HTR-8/SVneo (cell line): ENCODE results near the gene MPPED1.

Experiments used
- DNase-seq: peaks from one replicate; pipeline ENCODE4 v3.0.0; 2011; ENCODE audit warnings: low spot score, mixed read lengths; ENCODE audit not compliant: insufficient read length
- FAIRE-seq: peaks from 2 replicates; lab custom pipeline; 2011; peaks lifted over from hg19 to GRCh38; lab: Jason Lieb, UNC

MPPED1 gene

GRCh38 chr22:43427296-43428004 lies 15.6 kb downstream of the MPPED1 start:
- DNase-seq, result no peak
- no peak for FAIRE-seq

GRCh38 chr22:43428005-43428485 lies 16.2 kb downstream of the MPPED1 start:
- FAIRE-seq (no peak), DNase-seq (no peak)

GRCh38 chr22:43428521-43428920 lies 16.7 kb downstream of the MPPED1 start:
- no peak for DNase-seq
- no peak for FAIRE-seq

- FAIRE-seq, result no peak
- DNase-seq, result no peak
These were observed 17.6 kb downstream of the MPPED1 start for GRCh38 chr22:43429426-43429825.

- no peak for DNase-seq
- FAIRE-seq, result no peak
These were observed 20.2 kb downstream of the MPPED1 start for GRCh38 chr22:43431808-43432554.

- FAIRE-seq, result no peak
- DNase-seq, result no peak
These were observed 21.1 kb downstream of the MPPED1 start for GRCh38 chr22:43432883-43433415.

GRCh38 chr22:43433451-43434274 lies 21.8 kb downstream of the MPPED1 start:
- FAIRE-seq (no peak), DNase-seq (no peak)

GRCh38 chr22:43434275-43434927 lies 22.6 kb downstream of the MPPED1 start:
- no peak for DNase-seq
- FAIRE-seq, result no peak

GRCh38 chr22:43434928-43435311 lies 23.1 kb downstream of the MPPED1 start:
- no peak for DNase-seq
- no peak for FAIRE-seq

GRCh38 chr22:43435851-43436811 lies 24.3 kb downstream of the MPPED1 start:
- FAIRE-seq (no peak), DNase-seq (no peak)

GRCh38 chr22:43436868-43437267 lies 25.1 kb downstream of the MPPED1 start:
- FAIRE-seq (no peak), DNase-seq (no peak)

GRCh38 chr22:43437871-43438475 lies 26.2 kb downstream of the MPPED1 start:
- no peak for DNase-seq
- FAIRE-seq, result no peak

- FAIRE-seq (no peak), DNase-seq (no peak)
These were observed 27.0 kb downstream of the MPPED1 start for GRCh38 chr22:43438666-43439347.

GRCh38 chr22:43439368-43440103 lies 27.7 kb downstream of the MPPED1 start:
- FAIRE-seq, result no peak
- DNase-seq, result no peak

GRCh38 chr22:43440104-43440387 lies 28.2 kb downstream of the MPPED1 start:
- FAIRE-seq (no peak), DNase-seq (no peak)

- DNase-seq (no peak), FAIRE-seq (no peak)
These were observed 28.7 kb downstream of the MPPED1 start for GRCh38 chr22:43440556-43440955.

GRCh38 chr22:43441216-43441615 lies 29.4 kb downstream of the MPPED1 start:
- FAIRE-seq, result no peak
- no peak for DNase-seq
